Fibroblast of mammary gland (primary cell): Measurements from ENCODE around the gene TOR4A.

Experiments used
- DNase-seq: peaks from one replicate; pipeline ENCODE4 v3.0.0-alpha.2; 2010; ENCODE audit warnings: low read depth
- H3K4me3 ChIP-seq: 2 replicates; pipeline ENCODE4 v1.5.1; 2011; ENCODE audit warnings: low read depth, mild to moderate bottlenecking, low read length, moderate library complexity; ENCODE audit not compliant: control insufficient read depth
- CTCF ChIP-seq: conservative IDR thresholded peaks from 2 replicates; pipeline ENCODE4 v1.5.1; 2011; ENCODE audit warnings: low read depth, low read length, inconsistent platforms; ENCODE audit not compliant: control insufficient read depth, insufficient read depth

Gene TOR4A

GRCh38 chr9:137317718-137318511, 40.4 kb downstream of the TOR4A start:
- H3K4me3 ChIP-seq: no peak overlapping the region
- TF ChIP-seq CTCF: no peak
- DNase-seq: no peak

GRCh38 chr9:137318602-137319001, 41.1 kb downstream of the TOR4A start:
- no peak for DNase-seq

GRCh38 chr9:137319011-137319738, 41.6 kb downstream of the TOR4A start:
- DNase-seq: peak; percentile 39
- no peak overlapping the region for H3K4me3 ChIP-seq
- TF ChIP-seq CTCF: peak; percentile 7

More at GRCh38 chr9:137318602-137319001, 41.1 kb downstream of the TOR4A start:
- H3K4me3 ChIP-seq: no peak overlapping the region
- TF ChIP-seq CTCF: no peak

- TF ChIP-seq CTCF: no peak
- H3K4me3 ChIP-seq: no peak overlapping the region
- no peak for DNase-seq
Observed at GRCh38 chr9:137319739-137320551, 42.4 kb downstream of the TOR4A start.

- H3K4me3 ChIP-seq: no peak overlapping the region
- DNase-seq: no peak
- no peak for TF ChIP-seq CTCF
Observed at GRCh38 chr9:137320555-137321384, 43.2 kb downstream of the TOR4A start.
